NCI-H446 treated with DMSO at 0.1 percent for 48 hours (cell line): ENCODE data around the gene NDUFAF8.
A peak's percentile ranks its signal among the peaks of the same experiment; 100 is the strongest.

Source experiments
- DNase-seq: peaks from one replicate; lab custom pipeline; 2025; lab: John Stamatoyannopoulos, UW

Gene NDUFAF8

DNA sequence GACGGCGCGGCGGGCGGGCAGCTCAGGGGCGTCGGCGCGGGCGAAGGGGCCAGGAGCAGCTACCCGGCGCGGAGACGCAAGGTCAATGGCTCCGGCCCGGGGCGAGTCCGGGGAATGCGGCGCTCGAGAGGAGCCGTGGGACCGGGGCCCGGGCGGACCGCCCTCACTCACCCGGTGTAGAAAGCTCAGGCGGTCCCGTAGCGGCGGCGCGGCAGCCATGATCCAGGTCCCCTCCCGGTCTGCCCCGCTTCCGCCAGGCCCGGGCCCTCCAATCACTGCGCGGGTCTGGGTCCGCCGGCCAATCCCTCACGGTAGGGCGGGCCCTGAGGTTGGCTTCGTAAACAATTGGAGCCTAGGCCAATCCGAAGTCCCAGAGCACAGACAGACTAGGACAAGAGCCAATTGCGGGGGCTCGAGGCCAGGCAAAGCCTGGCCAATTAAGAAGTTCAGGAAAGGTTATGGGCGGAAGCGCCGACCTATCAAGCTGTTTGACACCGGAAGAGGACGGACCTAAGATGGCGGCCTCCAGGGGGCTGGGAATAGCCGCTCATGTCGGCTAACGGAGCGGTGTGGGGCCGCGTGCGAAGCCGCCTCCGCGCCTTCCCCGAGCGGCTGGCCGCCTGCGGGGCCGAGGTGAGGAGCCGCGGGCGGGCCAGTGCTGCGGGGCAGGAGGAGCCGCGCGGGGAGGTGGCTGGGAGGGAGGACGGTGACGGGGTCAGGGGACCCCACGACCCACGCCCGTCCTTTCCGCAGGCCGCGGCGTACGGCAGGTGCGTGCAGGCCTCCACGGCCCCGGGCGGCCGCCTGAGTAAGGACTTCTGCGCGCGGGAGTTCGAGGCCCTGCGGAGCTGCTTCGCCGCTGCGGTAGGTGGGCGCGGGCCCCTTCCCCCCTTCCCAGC, at the start of gene NDUFAF8, which contains the start of gene TEPSIN:
TSS of gene NDUFAF8 (plus strand) at position 504 of the 899 bp plus-strand sequence. CDS start at position 550, 46 bp downstream.
TSS of gene TEPSIN (minus strand) at position 241 of the 899 bp plus-strand sequence. CDS start at position 219, 22 bp downstream.
- DNase-seq = peak; percentile 99

DNA sequence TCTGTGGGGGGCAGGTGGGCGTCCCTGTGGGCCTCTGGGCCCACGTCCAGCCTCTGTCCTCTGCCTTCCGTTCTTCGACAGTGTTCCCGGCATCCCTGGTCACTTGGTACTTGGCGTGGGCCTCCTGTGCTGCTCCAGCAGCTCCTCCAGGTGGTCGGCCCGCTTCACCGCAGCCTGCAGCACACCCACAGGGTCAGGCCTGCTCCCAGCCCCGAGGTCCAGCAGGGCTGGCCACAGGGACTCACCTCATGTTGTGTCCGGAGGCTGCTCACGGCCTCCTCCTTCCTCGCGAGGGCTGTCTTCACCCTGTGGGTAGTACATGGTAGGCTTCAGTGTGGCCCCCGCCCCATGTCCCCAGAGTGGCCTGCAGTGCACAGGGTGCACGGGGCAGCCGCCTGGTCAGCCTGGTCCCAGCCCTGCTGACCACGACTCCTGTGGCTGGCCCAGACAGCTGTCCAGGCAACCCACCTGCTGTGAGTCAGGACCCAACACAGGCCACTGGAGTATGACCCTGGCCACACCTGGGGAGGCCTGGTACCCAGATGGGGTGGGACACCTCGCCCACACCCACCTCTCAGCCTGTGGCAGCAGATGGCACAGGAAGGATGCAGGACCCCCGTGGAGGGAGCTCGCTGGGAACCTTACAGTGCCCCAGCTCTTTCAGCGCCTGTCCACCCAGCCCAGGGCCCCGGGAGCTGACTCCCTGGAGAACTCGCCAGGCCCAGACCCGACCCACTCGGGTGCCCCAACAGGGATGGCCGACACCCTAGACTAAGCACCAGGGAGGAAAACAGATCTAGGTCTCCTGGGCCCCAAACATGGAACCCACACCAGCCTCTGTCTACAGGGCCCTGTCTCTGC, 49.2 kb upstream of the NDUFAF8 start:
- no peak for DNase-seq

DNA sequence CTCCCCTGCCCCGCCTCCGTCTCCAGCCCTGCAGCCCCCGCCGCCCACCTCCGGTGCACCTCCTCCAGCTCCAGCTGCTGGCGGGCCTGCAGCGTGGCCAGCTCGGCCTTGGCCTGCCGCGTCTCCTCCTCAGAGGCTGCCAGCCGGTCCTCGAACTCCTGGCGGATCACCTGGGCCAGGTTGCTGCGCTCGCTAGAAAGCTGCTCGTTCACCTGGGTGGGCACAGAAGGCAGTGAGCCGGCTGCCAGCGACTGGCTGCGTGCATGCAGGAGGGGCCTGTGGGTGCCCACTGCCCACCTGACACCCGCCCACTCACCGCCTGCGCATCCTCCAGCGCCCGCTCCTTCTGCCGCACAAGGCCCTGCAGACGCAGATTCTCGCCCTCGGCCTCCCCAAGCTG, 48.5 kb upstream of the NDUFAF8 start:
- no peak for DNase-seq

- DNase-seq = no peak
Measured at GRCh38 chr17:81191116-81191515, 48.0 kb upstream of the NDUFAF8 start.

DNA sequence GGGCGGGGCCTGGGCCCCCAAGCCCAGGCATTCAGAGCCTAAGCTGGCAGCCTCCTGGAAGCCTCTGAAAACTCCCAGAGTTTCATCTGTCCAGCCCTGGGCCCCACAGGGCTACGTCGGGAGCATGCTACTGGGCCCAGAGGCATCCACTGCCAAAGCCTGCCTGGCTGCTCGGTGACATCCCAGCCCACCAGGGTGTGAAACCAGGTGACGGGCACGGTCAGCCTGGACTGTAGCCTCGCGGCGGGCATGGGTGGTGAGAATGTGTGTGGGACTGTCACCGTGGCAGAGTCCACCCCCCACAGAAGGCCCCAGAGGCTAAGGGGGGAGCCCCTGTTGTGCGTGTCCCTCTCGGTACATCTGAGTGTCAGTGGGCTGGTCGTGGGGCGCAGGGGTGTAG, 47.5 kb upstream of the NDUFAF8 start:
- no peak for DNase-seq

DNA sequence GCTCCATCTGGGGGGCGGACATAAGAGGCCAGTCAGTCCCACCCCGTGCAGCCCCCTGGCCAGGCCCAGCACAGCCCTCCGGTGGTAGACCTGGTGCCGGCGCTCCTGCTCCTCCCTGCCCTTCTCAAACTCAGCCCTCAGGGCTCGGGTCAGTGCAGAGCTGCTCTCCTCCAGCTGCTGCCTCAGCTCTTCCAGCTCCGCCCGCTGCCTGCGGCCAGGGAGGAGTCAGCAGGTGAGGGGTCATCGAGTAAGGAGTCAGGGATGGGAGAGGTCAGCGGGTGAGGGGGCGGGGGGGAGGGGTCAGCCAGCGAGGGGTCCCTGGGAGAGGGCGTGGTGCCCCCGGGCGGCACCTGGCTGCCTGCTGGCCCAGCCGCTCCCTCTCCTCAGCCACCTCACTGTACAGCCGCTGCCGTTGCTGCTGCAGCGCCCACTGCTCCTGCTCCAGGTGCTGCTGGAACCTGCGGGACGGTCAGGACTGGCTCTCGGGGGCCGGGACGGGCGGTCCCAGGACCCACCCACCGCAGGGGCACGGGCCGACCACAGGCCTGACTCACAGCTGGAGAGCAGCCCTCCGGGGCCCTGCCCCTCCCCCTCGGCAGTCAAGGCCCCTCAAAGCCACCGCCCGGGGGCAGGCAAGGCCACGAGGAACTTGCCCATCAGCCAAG, 46.6 kb upstream of the NDUFAF8 start:
- DNase-seq = no peak

DNA sequence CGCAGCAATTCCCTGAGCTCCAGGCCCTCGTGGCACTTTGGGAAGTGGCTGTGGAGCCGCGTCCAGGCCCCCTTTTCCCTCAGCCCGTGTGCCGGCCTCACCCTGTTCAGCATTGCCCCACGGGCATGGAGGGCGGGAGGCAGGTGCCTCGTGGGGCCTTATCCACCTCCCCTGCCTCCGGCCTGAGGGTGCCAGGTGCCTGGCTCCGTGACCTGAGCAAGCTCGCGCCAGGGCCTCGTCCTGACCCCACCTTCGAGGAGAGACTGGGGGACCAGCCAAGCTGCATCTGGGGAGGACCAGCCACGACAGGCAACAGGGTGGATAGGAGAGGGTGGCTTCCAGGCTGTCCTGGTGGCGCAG, 46.1 kb upstream of the NDUFAF8 start:
- DNase-seq = no peak

DNA sequence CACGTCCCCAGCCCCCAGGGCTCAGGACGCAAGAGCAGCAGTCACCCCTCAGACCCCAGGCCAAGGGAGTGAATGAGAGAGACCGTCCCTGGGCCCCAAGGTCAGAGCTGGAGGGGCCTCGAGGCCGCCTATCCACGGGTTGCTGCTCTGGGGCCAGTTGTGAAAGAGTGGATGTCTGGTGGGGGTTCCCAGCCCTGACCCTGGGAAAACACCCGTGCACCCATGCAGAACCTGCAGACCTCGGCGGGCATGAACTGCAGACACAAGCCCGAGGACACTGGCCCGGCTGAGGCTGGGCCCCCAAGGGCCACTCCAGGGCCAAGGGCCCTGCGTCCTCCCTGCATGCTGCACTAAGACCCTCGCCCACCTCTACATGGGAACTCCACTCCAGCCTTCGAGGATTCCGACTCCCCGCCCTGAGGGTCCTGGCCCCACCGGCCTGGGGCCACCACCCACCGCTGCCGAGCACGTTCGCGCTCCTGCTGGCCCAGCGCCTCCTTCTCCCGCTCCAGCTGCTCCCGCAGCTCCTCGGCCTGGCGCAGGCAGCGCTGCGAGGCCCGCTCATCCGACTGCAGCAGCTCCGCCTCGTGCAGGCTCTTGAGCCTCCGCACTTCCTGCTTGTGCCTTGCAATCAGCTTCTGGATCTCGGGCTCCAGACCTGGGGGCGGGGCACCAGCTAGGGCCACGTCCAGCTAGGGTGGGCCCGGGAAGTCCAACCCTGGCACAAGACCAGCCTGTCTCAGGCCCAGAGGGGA, 45.5 kb upstream of the NDUFAF8 start:
- DNase-seq = no peak

GRCh38 chr17:81194225-81194760, 44.8 kb upstream of the NDUFAF8 start:
- no peak for DNase-seq

DNA sequence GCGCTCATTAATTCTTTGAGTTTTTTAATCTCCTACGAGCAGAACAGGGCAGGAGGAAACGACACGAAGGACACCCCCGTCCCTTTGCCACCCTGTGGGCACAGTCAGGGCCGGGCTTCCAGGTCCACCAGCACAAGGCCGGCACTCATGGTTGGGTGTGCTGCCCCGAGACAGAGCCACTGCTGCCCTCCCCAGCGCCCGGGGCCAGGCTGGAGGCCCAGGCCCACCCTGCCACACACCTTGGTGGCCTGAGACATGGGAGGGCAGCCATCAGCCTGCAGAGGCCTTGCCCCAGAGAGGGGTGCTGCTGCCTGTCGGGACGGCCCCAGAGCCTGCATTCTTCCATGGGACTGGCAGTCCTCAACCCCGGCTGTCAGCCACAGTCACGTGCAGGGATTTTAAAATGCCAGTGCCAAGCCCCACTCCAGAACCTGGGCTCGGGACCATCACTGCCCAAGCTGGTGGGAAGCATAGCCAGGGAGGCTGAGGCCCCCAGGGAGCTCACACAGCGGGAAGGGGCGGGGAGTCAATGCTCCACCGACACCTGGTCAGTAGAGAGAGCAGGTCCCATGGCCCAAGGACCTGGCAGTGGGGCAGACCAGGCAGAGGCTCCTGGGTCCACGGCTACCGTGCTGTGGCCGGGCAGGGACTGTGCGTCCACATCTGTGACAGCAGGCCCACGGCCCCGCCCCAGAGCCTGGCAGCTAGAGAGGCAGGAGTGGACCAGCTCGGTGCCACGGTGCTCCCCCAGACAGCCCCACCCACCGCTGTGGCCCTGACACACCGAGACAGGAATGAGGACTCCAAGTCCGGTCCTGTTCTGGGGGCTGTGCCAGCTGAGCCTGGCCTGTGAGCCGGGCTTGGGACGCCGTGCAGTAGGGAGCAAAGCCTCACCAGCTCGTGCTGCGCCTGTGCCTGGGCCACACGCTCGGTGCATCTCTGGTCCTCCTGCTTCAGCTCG, 43.9 kb upstream of the NDUFAF8 start:
- DNase-seq = no peak

DNA sequence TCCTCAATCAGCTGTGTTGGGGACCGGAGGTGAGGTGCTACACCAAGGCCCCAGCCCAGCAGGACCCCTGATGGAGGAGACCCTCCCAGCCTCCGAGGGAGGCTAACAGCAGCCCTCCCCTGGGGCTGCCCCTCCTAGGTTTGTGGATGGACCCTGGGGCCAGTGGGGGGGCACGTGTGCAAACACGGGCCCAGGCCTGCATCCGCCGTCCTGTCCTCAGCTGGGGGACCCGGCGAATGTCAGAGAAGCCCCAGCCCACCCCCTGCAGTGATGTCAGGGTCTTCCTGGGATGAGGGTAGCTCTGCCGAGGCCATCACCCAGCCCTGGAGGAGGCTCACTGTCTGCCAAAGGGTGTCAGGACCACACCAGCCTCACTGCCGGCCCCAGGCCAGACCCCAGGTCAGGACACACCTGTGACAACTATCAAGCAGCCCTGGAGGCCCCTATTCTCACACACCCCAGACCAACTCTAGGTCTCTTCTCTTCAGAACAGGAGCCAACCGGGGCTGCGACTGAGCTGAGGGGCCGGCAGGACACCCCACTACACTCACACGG, 43.1 kb upstream of the NDUFAF8 start:
- no peak for DNase-seq

GRCh38 chr17:81196505-81197408, 42.4 kb upstream of the NDUFAF8 start:
- no peak for DNase-seq

DNA sequence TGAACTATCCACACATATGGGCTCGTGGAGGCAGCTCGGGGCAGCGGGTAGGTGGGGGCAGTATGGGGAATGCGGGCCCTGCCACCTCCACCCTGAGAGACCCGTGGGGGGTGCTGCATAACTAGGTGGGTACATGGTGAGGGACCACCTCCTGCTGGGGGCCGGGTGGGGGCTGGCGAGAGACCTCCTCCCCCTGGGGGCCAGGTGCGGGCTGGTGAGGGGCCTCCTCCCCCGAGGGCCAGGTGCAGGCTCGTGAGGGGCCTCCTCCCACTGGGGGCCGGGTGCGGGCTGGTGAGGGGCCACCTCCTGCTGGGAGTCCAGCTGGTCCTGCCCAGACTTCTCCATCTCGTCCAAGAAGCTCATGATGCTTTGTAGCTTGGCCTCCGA, 41.7 kb upstream of the NDUFAF8 start:
- no peak for DNase-seq

DNA sequence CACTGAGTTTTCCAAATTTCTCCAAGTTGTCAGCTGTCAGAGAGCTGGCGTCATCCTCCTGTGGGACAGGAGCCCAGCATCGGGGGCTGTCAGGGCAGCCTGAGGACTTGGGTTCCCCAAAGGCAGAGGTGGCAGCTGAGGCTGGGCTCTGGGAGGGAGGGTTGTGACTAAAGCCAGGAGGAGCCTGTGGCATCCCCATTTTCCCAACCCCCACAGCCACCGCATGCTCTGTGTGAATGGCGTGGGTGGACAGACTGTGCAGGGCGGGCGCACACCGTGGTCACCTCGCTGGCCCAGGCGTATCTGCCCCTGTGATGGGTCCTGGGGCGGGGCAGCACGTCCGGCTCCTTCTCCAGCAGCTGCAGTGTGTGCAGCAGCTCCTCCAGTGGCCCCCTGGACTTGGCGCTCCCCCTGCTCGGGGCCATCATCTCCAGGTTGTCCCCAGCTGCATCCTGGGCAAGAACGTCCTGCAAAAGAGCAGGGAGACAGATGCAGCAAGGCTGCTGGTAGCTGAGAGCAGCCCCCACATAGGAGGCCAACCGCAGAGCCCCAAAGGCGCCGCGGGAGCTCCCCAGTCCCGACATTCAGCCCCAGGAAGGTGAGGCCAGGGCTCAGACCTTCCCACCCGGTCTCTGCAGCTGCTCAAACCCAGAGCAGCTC, 41.2 kb upstream of the NDUFAF8 start:
- DNase-seq = no peak

DNA sequence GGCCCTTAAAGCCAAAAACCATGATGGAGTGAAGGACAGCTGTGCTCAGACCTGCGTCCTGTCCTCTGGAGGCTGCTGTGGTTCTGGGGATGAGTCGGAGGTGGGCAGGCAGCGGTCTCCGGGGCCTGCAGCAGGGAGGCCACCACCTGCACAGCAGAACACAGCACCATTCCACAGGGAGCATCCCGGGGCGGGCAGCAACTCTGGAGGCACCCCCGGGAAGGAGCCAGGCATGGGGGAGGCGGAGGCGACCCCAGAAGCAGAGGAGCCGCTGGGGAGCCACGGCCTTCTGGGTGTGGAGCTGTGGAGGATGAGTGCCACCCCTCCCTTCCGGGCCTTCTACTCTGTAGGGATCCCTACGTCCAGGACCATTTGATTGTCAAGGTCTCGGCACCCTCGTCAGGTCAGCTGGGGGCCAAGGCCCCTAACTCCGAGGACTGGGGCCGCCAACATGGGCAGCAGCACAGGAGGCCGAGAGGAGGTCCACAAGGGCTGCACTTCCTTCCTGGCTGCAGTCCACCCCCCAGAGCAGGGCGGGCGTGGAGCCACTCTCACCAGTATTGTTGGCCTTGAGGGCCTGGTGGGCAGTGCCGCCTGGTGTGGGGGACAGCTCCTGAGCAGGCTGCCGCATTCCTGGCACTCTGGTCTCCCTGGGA, 40.2 kb upstream of the NDUFAF8 start:
- no peak for DNase-seq

DNA sequence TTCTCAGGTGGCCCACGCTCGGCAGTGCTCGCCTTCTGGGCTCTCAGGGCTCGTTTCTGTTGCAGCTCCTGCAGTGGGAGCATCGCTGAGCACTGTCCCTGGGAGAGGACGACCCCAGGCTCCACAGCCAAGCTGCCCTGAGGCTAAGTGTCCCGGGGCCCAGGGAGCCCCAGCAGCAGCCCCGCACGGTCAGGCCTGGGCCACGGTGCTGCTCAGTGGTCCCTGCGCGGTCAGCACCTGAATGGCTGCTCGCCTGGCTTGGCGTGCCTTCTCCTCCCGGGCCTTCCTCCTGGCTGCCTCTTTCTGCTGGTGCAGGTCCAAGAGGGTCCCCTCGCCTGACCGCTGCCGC, 39.7 kb upstream of the NDUFAF8 start:
- DNase-seq = no peak

DNA sequence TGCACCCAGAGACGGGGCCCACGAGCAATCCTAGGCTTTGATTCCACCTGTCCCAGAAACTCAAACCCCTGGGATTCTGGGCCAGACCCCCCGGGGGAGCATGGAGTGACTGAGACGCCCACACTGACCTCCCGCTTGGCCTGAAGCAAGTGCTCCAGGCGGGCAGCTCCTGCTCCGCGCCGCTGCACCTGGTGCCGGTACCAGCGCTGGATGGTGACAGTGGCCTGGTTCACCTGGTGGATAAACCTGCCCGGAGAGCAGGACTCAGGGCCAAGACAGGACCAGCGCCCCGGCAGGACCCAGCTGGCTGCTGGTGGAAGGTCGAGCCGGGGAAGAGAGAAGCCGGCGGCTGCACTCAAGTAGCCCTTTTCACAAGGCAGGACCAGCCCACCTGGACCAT, 38.9 kb upstream of the NDUFAF8 start:
- DNase-seq = no peak
